ENCODE results near the gene LRIG2. TPM values are rescaled to one million over a fixed set of nuclear protein-coding genes. Genes with fewer than 3 reads are reported as not detected.
"Not testable (repeated sequence)": the region's sequence is repeated elsewhere in the genome, so short reads cannot be mapped to it uniquely, and the experiment has no call there.

LRIG2 gene
- total RNA-seq: 1 to 10 TPM; 3.4 to 7.2 (median 5.0) TPM
- long read RNA-seq, partial matches to known transcripts: 1 of 2 reads
- long read RNA-seq, other reads (novel, unspliced or antisense): 1 of 2 reads

- H3K4me1 ChIP-seq: peaks cover 0 to 21% (median 4%) of the 10 kb centered on the region in 4 donors
- intact Hi-C loops (cut with DNase I): no loop called here
- TF ChIP-seq CTCF (IDR thresholded peaks at IDR 0.05) (peak; percentile 77 to 88 (median 84)), POLR2A (IDR thresholded peaks at IDR 0.05) (peak; percentile 65)
- no peaks in the 10 kb centered on the region for H3K9me3 ChIP-seq
- DNase-seq (peak; percentile 98), ATAC-seq (peak; percentile 98 to 99 (median 98))
- 0% methylated on average over 8 of the region's 49 CpGs for WGBS (ENCODE audit: insufficient coverage, low coverage, low lambda C conversion rate, missing lambda C conversion rate)
- peak within 1 kb of the TSS; percentile 85 to 88 (median 86) for H3K27ac ChIP-seq
- peak within 1 kb of the TSS; percentile 82 to 94 (median 90) for H3K4me3 ChIP-seq
- H3K36me3 ChIP-seq: peaks cover 0 to 5% (median 0%) of the 10 kb centered on the region in 4 donors
- H3K27me3 ChIP-seq: no peaks in the 10 kb centered on the region
Observed at GRCh38 chr1:113072757-113073478, at the start of gene LRIG2. Gene LRIG2, plus strand, starts transcription at chr1:113073198. Its CDS starts 209 bp downstream, at chr1:113073407.

GRCh38 chr1:113023316-113023715, 49.7 kb upstream of the LRIG2 start:
- H3K4me1 ChIP-seq: peaks cover 0 to 35% (median 12%) of the 10 kb centered on the region in 4 donors
- ATAC-seq; H3K27me3 ChIP-seq; intact Hi-C loops (cut with DNase I); H3K27ac ChIP-seq; DNase-seq; H3K4me3 ChIP-seq; H3K36me3 ChIP-seq; H3K9me3 ChIP-seq: not testable (repeated sequence)
- 100% methylated on average over 2 of the region's 4 CpGs for WGBS (ENCODE audit: insufficient coverage, low coverage, low lambda C conversion rate, missing lambda C conversion rate)

- TF ChIP-seq CTCF (IDR thresholded peaks at IDR 0.05): no peak
- no peak for TF ChIP-seq POLR2A (IDR thresholded peaks at IDR 0.05)
- Histone ChIP-seq H3K36me3 (no peaks in the 10 kb centered on the region), H3K4me1 (peaks cover 0 to 59% (median 28%) of the 10 kb centered on the region in 4 donors), H3K27ac (peak overlapping the region; percentile 19 to 78 (median 74)), H3K4me3 (peak overlapping the region in 2 of 3 donors; percentile 3 to 19), H3K9me3 (no peaks in the 10 kb centered on the region), H3K27me3 (no peaks in the 10 kb centered on the region)
- intact Hi-C loops (cut with DNase I): no loop called here
- peak; percentile 67 to 73 (median 68) for ATAC-seq
- 24% methylated on average over 5 of the region's 5 CpGs for WGBS (ENCODE audit: insufficient coverage, low coverage, low lambda C conversion rate, missing lambda C conversion rate)
- peak in 2 of 3 donors; percentile 29 to 55 for DNase-seq
Observed at GRCh38 chr1:113027007-113027406, 46.0 kb upstream of the LRIG2 start.

- H3K4me1 ChIP-seq: peaks cover 0 to 61% (median 30%) of the 10 kb centered on the region in 4 donors
- H3K27me3 ChIP-seq: no peaks in the 10 kb centered on the region
- no peaks in the 10 kb centered on the region for H3K9me3 ChIP-seq
- peak in 2 of 3 donors; percentile 58 to 71 for DNase-seq
- H3K36me3 ChIP-seq: no peaks in the 10 kb centered on the region
- H3K27ac ChIP-seq: peak overlapping the region; percentile 19 to 78 (median 74)
- TF ChIP-seq POLR2A (IDR thresholded peaks at IDR 0.05): no peak
- no peak for TF ChIP-seq CTCF (IDR thresholded peaks at IDR 0.05)
- intact Hi-C loops (cut with DNase I): no loop called here
- peak; percentile 66 to 78 (median 73) for ATAC-seq
- peak overlapping the region in 2 of 3 donors; percentile 3 to 19 for H3K4me3 ChIP-seq
Observed at GRCh38 chr1:113027449-113027848, 45.5 kb upstream of the LRIG2 start.

GRCh38 chr1:113029822-113030221, 43.2 kb upstream of the LRIG2 start:
- no peak overlapping the region for H3K4me3 ChIP-seq
- H3K27ac ChIP-seq: peak overlapping the region; percentile 43 to 78 (median 74)
- intact Hi-C loops (cut with DNase I): no loop called here
- TF ChIP-seq CTCF (IDR thresholded peaks at IDR 0.05) (no peak), POLR2A (IDR thresholded peaks at IDR 0.05) (no peak)
- H3K4me1 ChIP-seq: peaks cover 0 to 61% (median 30%) of the 10 kb centered on the region in 4 donors
- no peaks in the 10 kb centered on the region for H3K9me3 ChIP-seq
- WGBS (ENCODE audit: insufficient coverage, low coverage, low lambda C conversion rate, missing lambda C conversion rate): 13% methylated on average over 1 of the region's 1 CpG
- no peaks in the 10 kb centered on the region for H3K36me3 ChIP-seq
- ATAC-seq: peak in 2 of 4 donors; percentile 3 to 10
- H3K27me3 ChIP-seq: no peaks in the 10 kb centered on the region
- no peak for DNase-seq

Data from right lobe of liver (tissue), 6 donors.